GM20000 (cell line): ENCODE data around the gene LIMS1.

Experiments used
- DNase-seq: peaks from one replicate; pipeline ENCODE4 v3.0.0; 2012; ENCODE audit warnings: low spot score
- CTCF ChIP-seq: IDR thresholded peaks from 2 replicates; pipeline ENCODE4 v1.5.1; 2012; ENCODE audit warnings: mild to moderate bottlenecking, control low read depth; ENCODE audit errors: extremely low read depth, missing control alignments

LIMS1 gene

GRCh38 chr2:108627911-108628567 is 93.8 kb downstream of the LIMS1 start:
- no peak for DNase-seq
- TF ChIP-seq CTCF = no peak

- TF ChIP-seq CTCF = no peak
- DNase-seq = no peak
Observed at GRCh38 chr2:108628936-108629335, 94.7 kb downstream of the LIMS1 start.

GRCh38 chr2:108629417-108629816 is 95.1 kb downstream of the LIMS1 start:
- no peak for TF ChIP-seq CTCF
- DNase-seq = peak; percentile 62

GRCh38 chr2:108630567-108631405 is 96.5 kb downstream of the LIMS1 start:
- no peak for DNase-seq
- TF ChIP-seq CTCF = no peak

- DNase-seq = no peak
- no peak for TF ChIP-seq CTCF
Observed at GRCh38 chr2:108632332-108633160, 98.3 kb downstream of the LIMS1 start.

GRCh38 chr2:108633409-108633808 is 99.1 kb downstream of the LIMS1 start:
- TF ChIP-seq CTCF = no peak

More at GRCh38 chr2:108633409-108633808, 99.1 kb downstream of the LIMS1 start:
- no peak for DNase-seq
